AG09309 (cell line): ENCODE measurements around the gene NTM.

ENCODE experiments used
- DNase-seq: peaks from one replicate; pipeline ENCODE4 v3.0.0-alpha.2; 2010; ENCODE audit warnings: low read depth
- H3K4me3 ChIP-seq: 2 replicates; pipeline ENCODE4 v1.5.1; 2011; ENCODE audit warnings: mild to moderate bottlenecking, low read depth, low read length, moderate library complexity; ENCODE audit not compliant: control insufficient read depth
- TF ChIP-seq, protein P1 (sequence below): IDR thresholded peaks from 2 replicates; pipeline ENCODE4 v1.5.1; 2011; ENCODE audit warnings: mild to moderate bottlenecking, low read depth, low read length, inconsistent platforms; ENCODE audit not compliant: insufficient read depth, control insufficient read depth; ENCODE audit errors: missing control alignments

Gene NTM

DNA sequence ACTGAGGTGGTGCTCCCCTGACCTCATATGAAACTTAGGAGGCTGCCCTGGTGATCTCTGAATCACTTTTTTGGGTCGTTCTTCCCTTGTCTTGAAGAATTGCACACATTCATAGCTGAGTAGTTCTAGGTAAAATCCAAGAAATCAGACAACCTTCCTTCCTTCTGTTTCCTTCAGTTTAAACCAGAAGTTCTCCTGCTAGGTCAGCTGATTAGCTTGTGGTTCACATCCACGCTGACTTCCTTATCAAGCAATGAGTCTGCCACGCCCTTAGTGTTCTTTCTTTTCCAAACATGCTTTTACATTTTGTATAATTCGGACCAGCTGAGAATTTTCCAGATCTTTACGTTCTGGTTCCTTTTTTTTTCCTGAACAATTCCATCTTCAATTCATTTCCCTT lies 892.8 kb downstream of the NTM start:
- TF ChIP-seq, protein P1, sequence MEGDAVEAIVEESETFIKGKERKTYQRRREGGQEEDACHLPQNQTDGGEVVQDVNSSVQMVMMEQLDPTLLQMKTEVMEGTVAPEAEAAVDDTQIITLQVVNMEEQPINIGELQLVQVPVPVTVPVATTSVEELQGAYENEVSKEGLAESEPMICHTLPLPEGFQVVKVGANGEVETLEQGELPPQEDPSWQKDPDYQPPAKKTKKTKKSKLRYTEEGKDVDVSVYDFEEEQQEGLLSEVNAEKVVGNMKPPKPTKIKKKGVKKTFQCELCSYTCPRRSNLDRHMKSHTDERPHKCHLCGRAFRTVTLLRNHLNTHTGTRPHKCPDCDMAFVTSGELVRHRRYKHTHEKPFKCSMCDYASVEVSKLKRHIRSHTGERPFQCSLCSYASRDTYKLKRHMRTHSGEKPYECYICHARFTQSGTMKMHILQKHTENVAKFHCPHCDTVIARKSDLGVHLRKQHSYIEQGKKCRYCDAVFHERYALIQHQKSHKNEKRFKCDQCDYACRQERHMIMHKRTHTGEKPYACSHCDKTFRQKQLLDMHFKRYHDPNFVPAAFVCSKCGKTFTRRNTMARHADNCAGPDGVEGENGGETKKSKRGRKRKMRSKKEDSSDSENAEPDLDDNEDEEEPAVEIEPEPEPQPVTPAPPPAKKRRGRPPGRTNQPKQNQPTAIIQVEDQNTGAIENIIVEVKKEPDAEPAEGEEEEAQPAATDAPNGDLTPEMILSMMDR: no peak
- H3K4me3 ChIP-seq: no peak overlapping the region
- DNase-seq: no peak

DNA sequence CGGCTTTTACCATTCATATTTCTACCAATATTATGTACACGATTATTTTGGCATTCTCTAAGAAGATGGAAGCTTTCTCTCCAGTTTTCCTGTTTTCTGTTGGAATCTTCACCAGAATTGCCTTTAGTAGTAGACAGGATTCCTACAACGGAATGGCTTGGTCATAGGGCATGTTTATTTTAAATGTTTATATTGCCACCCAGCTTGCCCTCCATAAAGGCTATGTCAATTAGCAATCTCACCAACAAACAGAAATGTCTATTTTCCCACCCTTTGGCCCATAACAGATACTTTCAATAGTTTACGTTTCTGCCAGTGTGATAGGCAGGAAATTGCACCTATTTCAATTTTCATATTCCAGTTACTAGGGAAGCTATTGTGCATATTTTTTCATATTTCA lies 893.5 kb downstream of the NTM start:
- H3K4me3 ChIP-seq: no peak overlapping the region
- TF ChIP-seq, protein P1: no peak
- DNase-seq: no peak

DNA sequence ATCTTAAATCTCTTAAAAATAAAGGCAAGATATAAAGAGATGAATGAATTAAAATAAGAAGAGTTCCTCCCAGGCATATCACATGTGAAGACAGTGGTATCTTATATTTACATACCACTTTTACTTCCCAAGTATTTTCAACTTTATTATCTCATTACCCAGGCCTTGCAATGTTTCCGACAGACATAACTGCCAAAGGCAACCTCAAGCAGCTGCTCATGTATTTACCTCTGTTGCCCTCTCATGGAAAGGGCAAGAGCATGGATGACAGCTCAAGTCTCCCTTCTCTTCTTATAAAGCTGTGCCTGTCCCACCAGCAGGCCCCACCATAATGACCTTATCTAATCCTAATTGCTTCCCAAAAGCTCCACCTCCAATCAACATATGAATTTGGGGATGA lies 894.2 kb downstream of the NTM start:
- TF ChIP-seq, protein P1: no peak
- H3K4me3 ChIP-seq: no peak overlapping the region
- DNase-seq: no peak

DNA sequence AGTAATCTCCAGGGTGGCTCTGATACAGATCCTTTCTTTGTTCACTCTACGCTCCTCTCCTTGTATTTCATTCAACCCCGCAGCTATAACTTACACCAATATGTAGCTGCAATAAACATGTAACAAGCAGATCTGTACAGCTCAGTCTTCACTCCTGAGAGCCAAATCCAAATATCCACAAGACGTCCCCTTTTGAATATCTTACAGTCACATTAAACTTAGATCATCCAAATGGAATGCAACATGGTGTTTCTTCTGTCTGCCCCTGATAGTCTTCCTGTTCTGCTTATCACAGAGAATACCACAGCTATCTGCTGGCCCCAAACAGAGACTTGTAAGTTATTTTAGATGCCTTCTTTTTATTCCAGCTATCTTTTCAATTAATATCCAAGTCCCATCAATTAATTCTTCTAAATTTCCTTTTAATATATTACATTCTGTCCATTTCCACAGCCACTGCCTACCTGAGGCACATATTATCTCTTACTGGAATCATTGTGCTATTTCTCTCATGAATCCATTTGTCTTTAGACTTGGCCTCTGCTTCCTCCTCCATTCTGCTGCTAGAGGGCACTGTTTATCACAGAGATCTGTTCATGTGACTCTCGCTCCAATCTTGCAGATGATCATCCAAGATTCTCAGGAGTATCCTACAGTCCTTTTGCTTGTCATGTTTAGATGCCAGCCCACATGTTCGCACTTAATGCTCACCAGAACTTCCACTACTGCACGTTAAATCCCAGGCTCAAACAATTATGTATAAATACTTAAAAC lies 908.6 kb downstream of the NTM start:
- TF ChIP-seq, protein P1: peak; percentile 38
- DNase-seq: peak; percentile 4

DNA sequence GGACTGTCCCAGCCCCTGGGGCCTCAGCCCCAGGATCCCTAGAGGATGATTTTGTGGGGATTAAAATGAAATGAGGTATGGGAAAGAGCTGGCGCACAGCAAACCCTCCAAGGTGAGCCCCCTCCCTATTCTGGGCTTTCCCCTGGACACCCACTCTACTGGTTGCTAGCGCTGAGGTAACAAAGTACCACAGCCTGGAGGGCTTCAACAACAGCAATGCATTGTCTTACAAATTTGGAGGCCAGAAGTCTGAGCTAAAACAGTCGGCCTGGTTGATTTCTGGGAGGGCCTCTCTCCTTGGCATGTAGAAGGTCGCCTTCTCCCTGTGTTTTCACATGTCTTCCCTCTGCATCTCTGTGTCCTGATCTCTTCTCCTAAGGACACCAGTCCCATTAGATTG lies 913.6 kb downstream of the NTM start:
- DNase-seq: no peak
- TF ChIP-seq, protein P1: no peak
- no peak overlapping the region for H3K4me3 ChIP-seq

More for the DNA sequence above, 908.6 kb downstream of the NTM start:
- no peak overlapping the region for H3K4me3 ChIP-seq

DNA sequence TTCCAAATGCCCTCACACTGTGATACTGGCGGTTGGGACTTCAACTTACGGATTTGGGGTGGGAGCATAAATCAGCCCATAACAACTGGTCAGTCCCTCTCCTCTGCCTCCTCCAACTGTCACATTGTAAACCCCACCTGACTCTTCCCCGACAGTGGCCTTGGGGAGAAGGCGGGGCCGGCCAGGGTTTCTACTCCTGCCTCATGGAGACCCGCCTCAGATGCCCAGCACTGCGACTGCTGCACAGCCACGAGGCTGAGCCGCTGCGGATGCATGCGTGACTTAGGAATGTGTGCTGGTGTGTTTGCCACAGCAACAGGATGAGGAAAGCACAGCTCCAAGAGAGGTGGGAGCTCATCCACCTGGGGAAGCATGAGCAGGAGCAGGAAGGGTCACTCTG lies 914.2 kb downstream of the NTM start:
- TF ChIP-seq, protein P1: no peak
- no peak overlapping the region for H3K4me3 ChIP-seq
- no peak for DNase-seq

DNA sequence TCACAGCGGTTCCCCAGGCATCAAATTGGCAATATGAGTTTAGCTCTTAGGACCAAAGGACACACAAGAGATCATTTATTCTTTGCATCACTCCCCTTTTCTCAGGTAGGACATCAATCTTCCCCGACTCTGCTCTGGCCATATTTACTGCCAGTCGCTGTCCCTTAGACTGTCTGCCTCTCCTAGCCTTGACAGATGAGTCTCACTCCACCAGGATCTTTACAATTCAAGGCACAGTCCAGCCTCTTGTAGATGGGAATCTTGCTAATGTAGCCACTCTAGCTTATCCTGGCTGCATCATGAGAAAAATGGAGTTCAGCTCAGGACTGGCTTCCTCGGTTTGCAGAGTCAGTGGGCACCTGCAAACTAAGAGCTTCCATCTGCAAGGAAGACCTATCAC lies 915.2 kb downstream of the NTM start:
- DNase-seq: no peak
- H3K4me3 ChIP-seq: no peak overlapping the region
- TF ChIP-seq, protein P1: no peak
